SK-N-SH treated with all-trans-retinoic acid at 6 μM for 48 hours (cell line): ENCODE measurements around the gene HOXB7.

Experiments used
- ATAC-seq: fragments of 200-7000 bp; cut with Tn5 transposase; 3 replicates; pipeline ENCODE4 v1.9.1; 2020; ENCODE audit warnings: mild to moderate bottlenecking, moderate library complexity
- ARNTL ChIP-seq: fragments of 450-650 bp; formaldehyde crosslinking; IDR thresholded peaks from 2 replicates; pipeline ENCODE4 v1.5.0; 2020; ENCODE audit warnings: low read depth, mild to moderate bottlenecking, moderate library complexity, borderline replicate concordance
- BACH2 ChIP-seq: fragments of 250-450 bp; sonication (Bioruptor Pico); IDR thresholded peaks from 2 replicates; pipeline ENCODE4 v1.9.0; 2021; ENCODE audit warnings: mild to moderate bottlenecking, borderline replicate concordance
- CSDC2 ChIP-seq: fragments of 250-450 bp; sonication (Bioruptor Pico); IDR thresholded peaks from 2 replicates; pipeline ENCODE4 v1.5.0; 2020; ENCODE audit warnings: mild to moderate bottlenecking, moderate library complexity
- CSRNP3 ChIP-seq: fragments of 250-450 bp; sonication (Bioruptor Pico); IDR thresholded peaks from 2 replicates; pipeline ENCODE4 v1.5.1; 2021; ENCODE audit warnings: mild to moderate bottlenecking, moderate library complexity
- ESRRG ChIP-seq: fragments of 250-450 bp; sonication (Bioruptor Pico); IDR thresholded peaks from 2 replicates; pipeline ENCODE4 v1.6.1; 2021; ENCODE audit warnings: mild to moderate bottlenecking
- ISL1 ChIP-seq: fragments of 250-450 bp; sonication (Bioruptor Pico); IDR thresholded peaks from 2 replicates; pipeline ENCODE4 v2.1.2; 2022; ENCODE audit warnings: mild to moderate bottlenecking, moderate library complexity
- OSR1 ChIP-seq: fragments of 250-450 bp; sonication (Bioruptor Pico); IDR thresholded peaks from 2 replicates; pipeline ENCODE4 v1.8.0; 2022; ENCODE audit warnings: moderate library complexity, mild to moderate bottlenecking, inconsistent platforms
- PPARA ChIP-seq: fragments of 250-450 bp; sonication (Bioruptor Pico); IDR thresholded peaks from 2 replicates; pipeline ENCODE4 v1.5.0; 2020; ENCODE audit warnings: mild to moderate bottlenecking, borderline replicate concordance
- RARB ChIP-seq: fragments of 250-450 bp; sonication (Bioruptor Pico); IDR thresholded peaks from 2 replicates; pipeline ENCODE4 v1.8.0; 2021; ENCODE audit warnings: mild to moderate bottlenecking, moderate library complexity
- SNAI2 ChIP-seq: fragments of 250-450 bp; sonication (Bioruptor Pico); IDR thresholded peaks from 2 replicates; pipeline ENCODE4 v1.5.0; 2020; ENCODE audit warnings: mild to moderate bottlenecking, moderate library complexity
- TCF4 ChIP-seq: fragments of 250-450 bp; sonication (Bioruptor Pico); IDR thresholded peaks from 2 replicates; pipeline ENCODE4 v1.8.0; 2021; ENCODE audit warnings: mild to moderate bottlenecking, moderate library complexity, borderline replicate concordance
- TOX ChIP-seq: fragments of 250-450 bp; sonication (Bioruptor Pico); IDR thresholded peaks from 2 replicates; pipeline ENCODE4 v1.8.0; 2021; ENCODE audit warnings: mild to moderate bottlenecking, moderate library complexity, borderline replicate concordance
- ZC3H10 ChIP-seq: fragments of 250-450 bp; sonication (Bioruptor Pico); IDR thresholded peaks from 2 replicates; pipeline ENCODE4 v1.5.1; 2021; ENCODE audit warnings: mild to moderate bottlenecking, moderate library complexity
- ZFP3 ChIP-seq: fragments of 250-450 bp; sonication (Bioruptor Pico); IDR thresholded peaks from 2 replicates; pipeline ENCODE4 v1.5.0; 2020; ENCODE audit warnings: mild to moderate bottlenecking, moderate library complexity
- ZFP30 ChIP-seq: fragments of 450-650 bp; formaldehyde crosslinking; IDR thresholded peaks from 2 replicates; pipeline ENCODE4 v1.5.0; 2022; ENCODE audit warnings: mild to moderate bottlenecking, moderate library complexity
- ZNF565 ChIP-seq: fragments of 450-650 bp; formaldehyde crosslinking; conservative IDR thresholded peaks from 2 replicates; pipeline ENCODE4 v1.5.0; 2020; ENCODE audit warnings: low read depth, mild to moderate bottlenecking, moderate library complexity
- TF ChIP-seq, protein P1 (sequence below): fragments of 250-450 bp; sonication (Bioruptor Pico); IDR thresholded peaks from 2 replicates; pipeline ENCODE4 v1.8.0; 2020; ENCODE audit warnings: mild to moderate bottlenecking, moderate library complexity, borderline replicate concordance
- TF ChIP-seq, protein P2 (sequence below): fragments of 250-450 bp; sonication (Bioruptor Pico); IDR thresholded peaks from 2 replicates; pipeline ENCODE4 v1.5.0; 2020; ENCODE audit warnings: mild to moderate bottlenecking, moderate library complexity
- TF ChIP-seq, protein P3 (sequence below): fragments of 250-450 bp; sonication (Bioruptor Pico); IDR thresholded peaks from 2 replicates; pipeline ENCODE4 v1.8.0; 2021; ENCODE audit warnings: low read depth, mild to moderate bottlenecking, moderate library complexity, borderline replicate concordance
- TF ChIP-seq, protein P4 (sequence below): fragments of 250-450 bp; sonication (Bioruptor Pico); IDR thresholded peaks from 2 replicates; pipeline ENCODE4 v1.5.1; 2020; ENCODE audit warnings: low read depth, mild to moderate bottlenecking, moderate library complexity

HOXB7 gene

GRCh38 chr17:48578616-48579470 lies 32.0 kb downstream of the HOXB7 start (continued):
- TF ChIP-seq, protein P1, sequence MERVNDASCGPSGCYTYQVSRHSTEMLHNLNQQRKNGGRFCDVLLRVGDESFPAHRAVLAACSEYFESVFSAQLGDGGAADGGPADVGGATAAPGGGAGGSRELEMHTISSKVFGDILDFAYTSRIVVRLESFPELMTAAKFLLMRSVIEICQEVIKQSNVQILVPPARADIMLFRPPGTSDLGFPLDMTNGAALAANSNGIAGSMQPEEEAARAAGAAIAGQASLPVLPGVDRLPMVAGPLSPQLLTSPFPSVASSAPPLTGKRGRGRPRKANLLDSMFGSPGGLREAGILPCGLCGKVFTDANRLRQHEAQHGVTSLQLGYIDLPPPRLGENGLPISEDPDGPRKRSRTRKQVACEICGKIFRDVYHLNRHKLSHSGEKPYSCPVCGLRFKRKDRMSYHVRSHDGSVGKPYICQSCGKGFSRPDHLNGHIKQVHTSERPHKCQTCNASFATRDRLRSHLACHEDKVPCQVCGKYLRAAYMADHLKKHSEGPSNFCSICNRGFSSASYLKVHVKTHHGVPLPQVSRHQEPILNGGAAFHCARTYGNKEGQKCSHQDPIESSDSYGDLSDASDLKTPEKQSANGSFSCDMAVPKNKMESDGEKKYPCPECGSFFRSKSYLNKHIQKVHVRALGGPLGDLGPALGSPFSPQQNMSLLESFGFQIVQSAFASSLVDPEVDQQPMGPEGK (CRISPR knock-in tag): no peak
- no peak for TF ChIP-seq CSRNP3
- no peak for TF ChIP-seq BACH2
- TF ChIP-seq ZNF565 (CRISPR knock-in tag): no peak
- TF ChIP-seq TOX: no peak
- TF ChIP-seq OSR1 (CRISPR knock-in tag): no peak

- TF ChIP-seq ZFP3 (CRISPR knock-in tag) (no peak), ZNF565 (CRISPR knock-in tag) (no peak), OSR1 (CRISPR knock-in tag) (no peak), ZC3H10 (CRISPR knock-in tag) (no peak), SNAI2 (CRISPR knock-in tag) (no peak), ZFP30 (CRISPR knock-in tag) (no peak), TCF4 (CRISPR knock-in tag) (no peak), TOX (no peak), CSRNP3 (no peak), PPARA (no peak), CSDC2 (CRISPR knock-in tag) (no peak), ISL1 (CRISPR knock-in tag) (no peak), ESRRG (CRISPR knock-in tag) (no peak), ARNTL (CRISPR knock-in tag) (no peak), BACH2 (no peak), RARB (CRISPR knock-in tag) (no peak)
- TF ChIP-seq, protein P2, sequence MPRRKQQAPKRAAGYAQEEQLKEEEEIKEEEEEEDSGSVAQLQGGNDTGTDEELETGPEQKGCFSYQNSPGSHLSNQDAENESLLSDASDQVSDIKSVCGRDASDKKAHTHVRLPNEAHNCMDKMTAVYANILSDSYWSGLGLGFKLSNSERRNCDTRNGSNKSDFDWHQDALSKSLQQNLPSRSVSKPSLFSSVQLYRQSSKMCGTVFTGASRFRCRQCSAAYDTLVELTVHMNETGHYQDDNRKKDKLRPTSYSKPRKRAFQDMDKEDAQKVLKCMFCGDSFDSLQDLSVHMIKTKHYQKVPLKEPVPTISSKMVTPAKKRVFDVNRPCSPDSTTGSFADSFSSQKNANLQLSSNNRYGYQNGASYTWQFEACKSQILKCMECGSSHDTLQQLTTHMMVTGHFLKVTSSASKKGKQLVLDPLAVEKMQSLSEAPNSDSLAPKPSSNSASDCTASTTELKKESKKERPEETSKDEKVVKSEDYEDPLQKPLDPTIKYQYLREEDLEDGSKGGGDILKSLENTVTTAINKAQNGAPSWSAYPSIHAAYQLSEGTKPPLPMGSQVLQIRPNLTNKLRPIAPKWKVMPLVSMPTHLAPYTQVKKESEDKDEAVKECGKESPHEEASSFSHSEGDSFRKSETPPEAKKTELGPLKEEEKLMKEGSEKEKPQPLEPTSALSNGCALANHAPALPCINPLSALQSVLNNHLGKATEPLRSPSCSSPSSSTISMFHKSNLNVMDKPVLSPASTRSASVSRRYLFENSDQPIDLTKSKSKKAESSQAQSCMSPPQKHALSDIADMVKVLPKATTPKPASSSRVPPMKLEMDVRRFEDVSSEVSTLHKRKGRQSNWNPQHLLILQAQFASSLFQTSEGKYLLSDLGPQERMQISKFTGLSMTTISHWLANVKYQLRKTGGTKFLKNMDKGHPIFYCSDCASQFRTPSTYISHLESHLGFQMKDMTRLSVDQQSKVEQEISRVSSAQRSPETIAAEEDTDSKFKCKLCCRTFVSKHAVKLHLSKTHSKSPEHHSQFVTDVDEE (CRISPR knock-in tag): no peak
- TF ChIP-seq, protein P3, sequence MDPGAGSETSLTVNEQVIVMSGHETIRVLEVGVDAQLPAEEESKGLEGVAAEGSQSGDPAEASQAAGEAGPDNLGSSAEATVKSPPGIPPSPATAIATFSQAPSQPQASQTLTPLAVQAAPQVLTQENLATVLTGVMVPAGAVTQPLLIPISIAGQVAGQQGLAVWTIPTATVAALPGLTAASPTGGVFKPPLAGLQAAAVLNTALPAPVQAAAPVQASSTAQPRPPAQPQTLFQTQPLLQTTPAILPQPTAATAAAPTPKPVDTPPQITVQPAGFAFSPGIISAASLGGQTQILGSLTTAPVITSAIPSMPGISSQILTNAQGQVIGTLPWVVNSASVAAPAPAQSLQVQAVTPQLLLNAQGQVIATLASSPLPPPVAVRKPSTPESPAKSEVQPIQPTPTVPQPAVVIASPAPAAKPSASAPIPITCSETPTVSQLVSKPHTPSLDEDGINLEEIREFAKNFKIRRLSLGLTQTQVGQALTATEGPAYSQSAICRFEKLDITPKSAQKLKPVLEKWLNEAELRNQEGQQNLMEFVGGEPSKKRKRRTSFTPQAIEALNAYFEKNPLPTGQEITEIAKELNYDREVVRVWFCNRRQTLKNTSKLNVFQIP (CRISPR knock-in tag): no peak
- TF ChIP-seq, protein P1 (CRISPR knock-in tag): no peak
- TF ChIP-seq, protein P4, sequence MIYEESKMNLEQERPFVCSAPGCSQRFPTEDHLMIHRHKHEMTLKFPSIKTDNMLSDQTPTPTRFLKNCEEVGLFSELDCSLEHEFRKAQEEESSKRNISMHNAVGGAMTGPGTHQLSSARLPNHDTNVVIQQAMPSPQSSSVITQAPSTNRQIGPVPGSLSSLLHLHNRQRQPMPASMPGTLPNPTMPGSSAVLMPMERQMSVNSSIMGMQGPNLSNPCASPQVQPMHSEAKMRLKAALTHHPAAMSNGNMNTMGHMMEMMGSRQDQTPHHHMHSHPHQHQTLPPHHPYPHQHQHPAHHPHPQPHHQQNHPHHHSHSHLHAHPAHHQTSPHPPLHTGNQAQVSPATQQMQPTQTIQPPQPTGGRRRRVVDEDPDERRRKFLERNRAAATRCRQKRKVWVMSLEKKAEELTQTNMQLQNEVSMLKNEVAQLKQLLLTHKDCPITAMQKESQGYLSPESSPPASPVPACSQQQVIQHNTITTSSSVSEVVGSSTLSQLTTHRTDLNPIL (CRISPR knock-in tag): no peak
- no peak for ATAC-seq
Observed at GRCh38 chr17:48577946-48578615, 32.7 kb downstream of the HOXB7 start, which contains the start of gene HOXB4. TSS of gene HOXB4 (minus strand) at chr17:48578350. CDS start at chr17:48578319, 31 bp downstream.
